ENCODE results near the gene GRHL1.

Gene GRHL1

GRCh38 chr2:9968553-9969497 lies 17.3 kb downstream of the GRHL1 start:
- no peak for DNase-seq (ENCODE audit: low read depth, low spot score)
- Histone ChIP-seq H3K4me1 (ENCODE audit: insufficient read depth, insufficient read length) (no peaks in the 10 kb centered on the region), H3K9ac (ENCODE audit: insufficient read length, low read depth) (no peak overlapping the region), H3K36me3 (ENCODE audit: insufficient read depth, insufficient read length, low read length) (no peaks in the 10 kb centered on the region), H3K27me3 (ENCODE audit: insufficient read depth, insufficient read length) (no peaks in the 10 kb centered on the region), H3K4me3 (ENCODE audit: insufficient read length, low read depth) (no peak overlapping the region), H3K9me3 (ENCODE audit: insufficient read depth, low read length) (no peaks in the 10 kb centered on the region)
- TF ChIP-seq ZNF274 (IDR thresholded peaks at IDR 0.05; ENCODE audit: low read depth, low read length) = no peak
- TF ChIP-seq SUZ12 (IDR thresholded peaks at IDR 0.05; ENCODE audit: extremely low read depth, insufficient read depth, insufficient read length) = no peak
- TF ChIP-seq YY1 (IDR thresholded peaks at IDR 0.05; ENCODE audit: insufficient read depth, insufficient read length) = no peak

GRCh38 chr2:9970200-9971044 lies 18.9 kb downstream of the GRHL1 start:
- no peaks in the 10 kb centered on the region for H3K4me1 ChIP-seq (ENCODE audit: insufficient read depth, insufficient read length)
- TF ChIP-seq YY1 (IDR thresholded peaks at IDR 0.05; ENCODE audit: insufficient read depth, insufficient read length) (no peak), ZNF274 (IDR thresholded peaks at IDR 0.05; ENCODE audit: low read depth, low read length) (no peak), SUZ12 (IDR thresholded peaks at IDR 0.05; ENCODE audit: extremely low read depth, insufficient read depth, insufficient read length) (no peak)
- no peaks in the 10 kb centered on the region for H3K27me3 ChIP-seq (ENCODE audit: insufficient read depth, insufficient read length)
- no peaks in the 10 kb centered on the region for H3K36me3 ChIP-seq (ENCODE audit: insufficient read depth, insufficient read length, low read length)
- no peak overlapping the region for H3K9ac ChIP-seq (ENCODE audit: insufficient read length, low read depth)
- no peak overlapping the region for H3K4me3 ChIP-seq (ENCODE audit: insufficient read length, low read depth)
- no peak for DNase-seq (ENCODE audit: low read depth, low spot score)
- no peaks in the 10 kb centered on the region for H3K9me3 ChIP-seq (ENCODE audit: insufficient read depth, low read length)

- Histone ChIP-seq H3K4me3 (ENCODE audit: insufficient read length, low read depth) (no peak overlapping the region), H3K27me3 (ENCODE audit: insufficient read depth, insufficient read length) (no peaks in the 10 kb centered on the region), H3K4me1 (ENCODE audit: insufficient read depth, insufficient read length) (no peaks in the 10 kb centered on the region), H3K36me3 (ENCODE audit: insufficient read depth, insufficient read length, low read length) (no peaks in the 10 kb centered on the region), H3K9ac (ENCODE audit: insufficient read length, low read depth) (no peak overlapping the region), H3K9me3 (ENCODE audit: insufficient read depth, low read length) (no peaks in the 10 kb centered on the region)
- DNase-seq (ENCODE audit: low read depth, low spot score) = no peak
- no peak for TF ChIP-seq ZNF274 (IDR thresholded peaks at IDR 0.05; ENCODE audit: low read depth, low read length)
- no peak for TF ChIP-seq SUZ12 (IDR thresholded peaks at IDR 0.05; ENCODE audit: extremely low read depth, insufficient read depth, insufficient read length)
- no peak for TF ChIP-seq YY1 (IDR thresholded peaks at IDR 0.05; ENCODE audit: insufficient read depth, insufficient read length)
Observed at GRCh38 chr2:9971105-9971818, 19.8 kb downstream of the GRHL1 start.

- TF ChIP-seq SUZ12 (IDR thresholded peaks at IDR 0.05; ENCODE audit: extremely low read depth, insufficient read depth, insufficient read length) (no peak), ZNF274 (IDR thresholded peaks at IDR 0.05; ENCODE audit: low read depth, low read length) (no peak), YY1 (IDR thresholded peaks at IDR 0.05; ENCODE audit: insufficient read depth, insufficient read length) (no peak)
- no peak for DNase-seq (ENCODE audit: low read depth, low spot score)
- no peak overlapping the region for H3K9ac ChIP-seq (ENCODE audit: insufficient read length, low read depth)
- H3K4me1 ChIP-seq (ENCODE audit: insufficient read depth, insufficient read length) = no peaks in the 10 kb centered on the region
- H3K36me3 ChIP-seq (ENCODE audit: insufficient read depth, insufficient read length, low read length) = no peaks in the 10 kb centered on the region
- no peaks in the 10 kb centered on the region for H3K27me3 ChIP-seq (ENCODE audit: insufficient read depth, insufficient read length)
- H3K9me3 ChIP-seq (ENCODE audit: insufficient read depth, low read length) = no peaks in the 10 kb centered on the region
- H3K4me3 ChIP-seq (ENCODE audit: insufficient read length, low read depth) = no peak overlapping the region
Observed at GRCh38 chr2:9971890-9972289, 20.4 kb downstream of the GRHL1 start.

- DNase-seq (ENCODE audit: low read depth, low spot score) = no peak
- no peak overlapping the region for H3K9ac ChIP-seq (ENCODE audit: insufficient read length, low read depth)
- TF ChIP-seq YY1 (IDR thresholded peaks at IDR 0.05; ENCODE audit: insufficient read depth, insufficient read length) (no peak), ZNF274 (IDR thresholded peaks at IDR 0.05; ENCODE audit: low read depth, low read length) (no peak), SUZ12 (IDR thresholded peaks at IDR 0.05; ENCODE audit: extremely low read depth, insufficient read depth, insufficient read length) (no peak)
- no peak overlapping the region for H3K4me3 ChIP-seq (ENCODE audit: insufficient read length, low read depth)
- no peaks in the 10 kb centered on the region for H3K27me3 ChIP-seq (ENCODE audit: insufficient read depth, insufficient read length)
- H3K9me3 ChIP-seq (ENCODE audit: insufficient read depth, low read length) = no peaks in the 10 kb centered on the region
- no peaks in the 10 kb centered on the region for H3K36me3 ChIP-seq (ENCODE audit: insufficient read depth, insufficient read length, low read length)
- no peaks in the 10 kb centered on the region for H3K4me1 ChIP-seq (ENCODE audit: insufficient read depth, insufficient read length)
Observed at GRCh38 chr2:9972621-9973479, 21.4 kb downstream of the GRHL1 start.

- TF ChIP-seq ZNF274 (IDR thresholded peaks at IDR 0.05; ENCODE audit: low read depth, low read length) (no peak), YY1 (IDR thresholded peaks at IDR 0.05; ENCODE audit: insufficient read depth, insufficient read length) (no peak), SUZ12 (IDR thresholded peaks at IDR 0.05; ENCODE audit: extremely low read depth, insufficient read depth, insufficient read length) (no peak)
- no peak for DNase-seq (ENCODE audit: low read depth, low spot score)
- no peaks in the 10 kb centered on the region for H3K27me3 ChIP-seq (ENCODE audit: insufficient read depth, insufficient read length)
- H3K4me3 ChIP-seq (ENCODE audit: insufficient read length, low read depth) = no peak overlapping the region
- no peak overlapping the region for H3K9ac ChIP-seq (ENCODE audit: insufficient read length, low read depth)
- H3K4me1 ChIP-seq (ENCODE audit: insufficient read depth, insufficient read length) = no peaks in the 10 kb centered on the region
- no peaks in the 10 kb centered on the region for H3K9me3 ChIP-seq (ENCODE audit: insufficient read depth, low read length)
- no peaks in the 10 kb centered on the region for H3K36me3 ChIP-seq (ENCODE audit: insufficient read depth, insufficient read length, low read length)
Observed at GRCh38 chr2:9973690-9974089, 22.2 kb downstream of the GRHL1 start.
